Measurements from ENCODE around the gene EPAS1.

EPAS1 gene

GRCh38 chr2:46381263-46381849 is 84.1 kb downstream of the EPAS1 start:
- ATAC-seq, result no peak
- TF ChIP-seq CSDC2 (CRISPR knock-in tag; IDR thresholded peaks at IDR 0.05), result no peak

- TF ChIP-seq BACH2 (CRISPR knock-in tag; IDR thresholded peaks at IDR 0.05; ENCODE audit: borderline replicate concordance) (no peak), ZC3H10 (CRISPR knock-in tag; IDR thresholded peaks at IDR 0.05) (no peak), CSRNP3 (CRISPR knock-in tag; IDR thresholded peaks at IDR 0.05) (no peak), CSDC2 (CRISPR knock-in tag; IDR thresholded peaks at IDR 0.05) (no peak), ZFP30 (CRISPR knock-in tag; IDR thresholded peaks at IDR 0.05) (no peak), SNAI2 (CRISPR knock-in tag; IDR thresholded peaks at IDR 0.05) (no peak), ISL1 (CRISPR knock-in tag; IDR thresholded peaks at IDR 0.05) (no peak), CREB5 (CRISPR knock-in tag; IDR thresholded peaks at IDR 0.05; ENCODE audit: low read depth) (no peak), ZNF565 (CRISPR knock-in tag; conservative IDR thresholded peaks at IDR 0.05; ENCODE audit: low read depth) (no peak), ZNF70 (CRISPR knock-in tag; IDR thresholded peaks at IDR 0.05) (no peak), OSR1 (CRISPR knock-in tag; IDR thresholded peaks at IDR 0.05) (no peak), ESRRG (CRISPR knock-in tag; IDR thresholded peaks at IDR 0.05) (no peak), TOX (CRISPR knock-in tag; IDR thresholded peaks at IDR 0.05; ENCODE audit: borderline replicate concordance) (no peak), ZFP3 (CRISPR knock-in tag; IDR thresholded peaks at IDR 0.05) (no peak), TCF4 (CRISPR knock-in tag; IDR thresholded peaks at IDR 0.05; ENCODE audit: borderline replicate concordance) (no peak), TSHZ2 (CRISPR knock-in tag; IDR thresholded peaks at IDR 0.05) (no peak), POU6F1 (CRISPR knock-in tag; IDR thresholded peaks at IDR 0.05; ENCODE audit: borderline replicate concordance, low read depth) (no peak), RARB (CRISPR knock-in tag; IDR thresholded peaks at IDR 0.05) (no peak)
- no peak for ATAC-seq
These were observed 84.7 kb downstream of the EPAS1 start for GRCh38 chr2:46381871-46382270.

GRCh38 chr2:46382331-46383112 is 85.3 kb downstream of the EPAS1 start:
- TF ChIP-seq BACH2 (CRISPR knock-in tag; IDR thresholded peaks at IDR 0.05; ENCODE audit: borderline replicate concordance), result no peak
- TF ChIP-seq ZNF70 (CRISPR knock-in tag; IDR thresholded peaks at IDR 0.05), result no peak
- TF ChIP-seq ESRRG (CRISPR knock-in tag; IDR thresholded peaks at IDR 0.05), result no peak
- no peak for TF ChIP-seq PATZ1 (CRISPR knock-in tag; IDR thresholded peaks at IDR 0.05; ENCODE audit: borderline replicate concordance)
- no peak for TF ChIP-seq ZNF8 (CRISPR knock-in tag; IDR thresholded peaks at IDR 0.05)
- TF ChIP-seq GLIS3 (CRISPR knock-in tag; IDR thresholded peaks at IDR 0.05), result no peak
- no peak for TF ChIP-seq CSRNP3 (CRISPR knock-in tag; IDR thresholded peaks at IDR 0.05)
- TF ChIP-seq ZFP3 (CRISPR knock-in tag; IDR thresholded peaks at IDR 0.05), result no peak
- no peak for TF ChIP-seq SNAI2 (CRISPR knock-in tag; IDR thresholded peaks at IDR 0.05)
- ATAC-seq, result no peak
